HEK293 (cell line): ENCODE data around the gene RPS6KA2.

Experiments
- CTCF ChIA-PET: fragments of 350-600 bp; formaldehyde crosslinking; extraction: SDS; loops from one replicate; lab custom pipeline; 2021; ENCODE audit warnings: antibody characterized with exemption; lab: Yijun Ruan, JAX
- POLR2A ChIA-PET: fragments of 300-600 bp; formaldehyde crosslinking; extraction: SDS; loops from one replicate; lab custom pipeline; 2020; ENCODE audit warnings: antibody characterized with exemption, inconsistent platforms; lab: Yijun Ruan, JAX
- H3K27ac ChIP-seq: fragments of 200-500 bp; sonication (Bioruptor generic); 2 replicates; pipeline ENCODE4 v1.5.1; 2014; ENCODE audit warnings: low read depth, low read length, control low read depth, inconsistent platforms; ENCODE audit errors: extremely low read depth
- H3K36me3 ChIP-seq, 2 experiments: fragments of 200-500 bp in 1 of 2; sonication (Bioruptor generic) in 1 of 2; 1 replicate in 1 of 2; 2 replicates in 1 of 2; pipeline ENCODE4 v1.5.1; 2014 to 2017; ENCODE audit warnings: inconsistent platforms in 2 of 2, low read length in 2 of 2; ENCODE audit not compliant: control insufficient read depth in 2 of 2, insufficient read depth in 1 of 2
- H3K4me1 ChIP-seq: fragments of 200-500 bp; sonication (Bioruptor generic); 2 replicates; pipeline ENCODE4 v1.5.1; 2014; ENCODE audit warnings: mild to moderate bottlenecking, low read length, inconsistent platforms; ENCODE audit not compliant: control insufficient read depth, insufficient read depth
- H3K4me3 ChIP-seq: 2 replicates; pipeline ENCODE4 v1.5.1; 2011; ENCODE audit warnings: low read depth, mild to moderate bottlenecking, control low read depth, low read length, moderate library complexity
- H3K9me3 ChIP-seq: fragments of 200-500 bp; sonication (Bioruptor generic); 2 replicates; pipeline ENCODE4 v1.5.1; 2014; ENCODE audit warnings: low read depth, low read length, inconsistent platforms; ENCODE audit not compliant: control insufficient read depth, insufficient read depth
- ATF2 ChIP-seq: fragments of 450-650 bp; formaldehyde crosslinking; IDR thresholded peaks from 2 replicates; pipeline ENCODE4 v1.5.1; 2016; ENCODE audit warnings: missing biosample characterization, missing genetic modification characterization, low read depth
- GLIS1 ChIP-seq: fragments of 450-650 bp; formaldehyde crosslinking; IDR thresholded peaks from 2 replicates; pipeline ENCODE4 v1.5.1; 2016; ENCODE audit warnings: missing biosample characterization, missing genetic modification characterization
- IKZF3 ChIP-seq: fragments of 450-650 bp; IDR thresholded peaks from 2 replicates; pipeline ENCODE4 v1.5.0; 2018; ENCODE audit warnings: missing biosample characterization, mild to moderate bottlenecking, missing genetic modification characterization, moderate library complexity
- KLF10 ChIP-seq: fragments of 450-650 bp; IDR thresholded peaks from 2 replicates; pipeline ENCODE4 v1.5.1; 2018; ENCODE audit warnings: missing biosample characterization, mild to moderate bottlenecking, missing genetic modification characterization
- KLF9 ChIP-seq: fragments of 450-650 bp; formaldehyde crosslinking; IDR thresholded peaks from 2 replicates; pipeline ENCODE4 v1.5.1; 2016; ENCODE audit warnings: missing biosample characterization, missing genetic modification characterization, low read depth
- SALL2 ChIP-seq: fragments of 450-650 bp; formaldehyde crosslinking; IDR thresholded peaks from 2 replicates; pipeline ENCODE4 v1.5.0; 2017; ENCODE audit warnings: missing biosample characterization, mild to moderate bottlenecking, missing genetic modification characterization, borderline replicate concordance
- SP7 ChIP-seq: fragments of 450-650 bp; formaldehyde crosslinking; IDR thresholded peaks from 2 replicates; pipeline ENCODE4 v1.5.1; 2016; ENCODE audit warnings: missing biosample characterization, missing genetic modification characterization
- YY2 ChIP-seq: fragments of 450-650 bp; formaldehyde crosslinking; IDR thresholded peaks from 2 replicates; pipeline ENCODE4 v1.5.1; 2016; ENCODE audit warnings: missing biosample characterization, missing genetic modification characterization
- ZBTB20 ChIP-seq: fragments of 450-650 bp; formaldehyde crosslinking; IDR thresholded peaks from 2 replicates; pipeline ENCODE4 v1.5.1; 2016; ENCODE audit warnings: missing biosample characterization, missing genetic modification characterization
- ZEB2 ChIP-seq: fragments of 450-650 bp; formaldehyde crosslinking; IDR thresholded peaks from 2 replicates; pipeline ENCODE4 v1.5.1; 2016; ENCODE audit warnings: missing biosample characterization, missing genetic modification characterization
- ZFHX2 ChIP-seq: fragments of 450-650 bp; formaldehyde crosslinking; conservative IDR thresholded peaks from 2 replicates; pipeline ENCODE4 v1.5.1; 2016; ENCODE audit warnings: missing biosample characterization, missing genetic modification characterization
- ZIC2 ChIP-seq: fragments of 450-650 bp; formaldehyde crosslinking; IDR thresholded peaks from 2 replicates; pipeline ENCODE4 v1.5.1; 2016; ENCODE audit warnings: missing biosample characterization, missing genetic modification characterization
- ZNF157 ChIP-seq: fragments of 450-650 bp; formaldehyde crosslinking; IDR thresholded peaks from 2 replicates; pipeline ENCODE4 v1.5.1; 2016; ENCODE audit warnings: missing biosample characterization, missing genetic modification characterization
- ZNF2 ChIP-seq: fragments of 450-650 bp; formaldehyde crosslinking; IDR thresholded peaks from 2 replicates; pipeline ENCODE4 v1.5.1; 2016; ENCODE audit warnings: missing biosample characterization, missing genetic modification characterization
- ZNF221 ChIP-seq: fragments of 450-650 bp; formaldehyde crosslinking; IDR thresholded peaks from 2 replicates; pipeline ENCODE4 v1.5.1; 2017; ENCODE audit warnings: missing biosample characterization, missing genetic modification characterization, borderline replicate concordance
- ZNF223 ChIP-seq: fragments of 450-650 bp; formaldehyde crosslinking; IDR thresholded peaks from 2 replicates; pipeline ENCODE4 v1.5.1; 2016; ENCODE audit warnings: missing biosample characterization, missing genetic modification characterization
- ZNF341 ChIP-seq: fragments of 450-650 bp; formaldehyde crosslinking; IDR thresholded peaks from 2 replicates; pipeline ENCODE4; 2016; ENCODE audit warnings: low read depth, missing biosample characterization, missing genetic modification characterization
- ZNF394 ChIP-seq: fragments of 450-650 bp; formaldehyde crosslinking; IDR thresholded peaks from 2 replicates; pipeline ENCODE4 v1.5.1; 2016; ENCODE audit warnings: missing biosample characterization, missing genetic modification characterization, mild to moderate bottlenecking, moderate library complexity, borderline replicate concordance
- ZNF423 ChIP-seq: fragments of 450-650 bp; formaldehyde crosslinking; IDR thresholded peaks from 2 replicates; pipeline ENCODE4 v1.5.1; 2016; ENCODE audit warnings: missing biosample characterization, missing genetic modification characterization
- ZNF585B ChIP-seq: fragments of 450-650 bp; formaldehyde crosslinking; IDR thresholded peaks from 2 replicates; pipeline ENCODE4 v1.5.1; 2016; ENCODE audit warnings: missing biosample characterization, missing genetic modification characterization
- ZNF596 ChIP-seq: fragments of 450-650 bp; IDR thresholded peaks from 2 replicates; pipeline ENCODE4 v1.5.0; 2018; ENCODE audit warnings: missing biosample characterization, mild to moderate bottlenecking, missing genetic modification characterization, moderate library complexity
- ZNF610 ChIP-seq: fragments of 450-650 bp; formaldehyde crosslinking; IDR thresholded peaks from 2 replicates; pipeline ENCODE4 v1.5.1; 2016; ENCODE audit warnings: missing biosample characterization, missing genetic modification characterization, borderline replicate concordance
- TF ChIP-seq, protein P1 (sequence below): sonication (generic); formaldehyde crosslinking; IDR thresholded peaks from 2 replicates; pipeline ENCODE4 v1.8.1; 2022; ENCODE audit warnings: mild to moderate bottlenecking, moderate library complexity, missing genetic modification reagents
- TF ChIP-seq, protein P2 (sequence below): fragments of 450-650 bp; formaldehyde crosslinking; IDR thresholded peaks from 2 replicates; pipeline ENCODE4 v1.5.1; 2016; ENCODE audit warnings: missing biosample characterization, missing genetic modification characterization

Gene RPS6KA2

DNA sequence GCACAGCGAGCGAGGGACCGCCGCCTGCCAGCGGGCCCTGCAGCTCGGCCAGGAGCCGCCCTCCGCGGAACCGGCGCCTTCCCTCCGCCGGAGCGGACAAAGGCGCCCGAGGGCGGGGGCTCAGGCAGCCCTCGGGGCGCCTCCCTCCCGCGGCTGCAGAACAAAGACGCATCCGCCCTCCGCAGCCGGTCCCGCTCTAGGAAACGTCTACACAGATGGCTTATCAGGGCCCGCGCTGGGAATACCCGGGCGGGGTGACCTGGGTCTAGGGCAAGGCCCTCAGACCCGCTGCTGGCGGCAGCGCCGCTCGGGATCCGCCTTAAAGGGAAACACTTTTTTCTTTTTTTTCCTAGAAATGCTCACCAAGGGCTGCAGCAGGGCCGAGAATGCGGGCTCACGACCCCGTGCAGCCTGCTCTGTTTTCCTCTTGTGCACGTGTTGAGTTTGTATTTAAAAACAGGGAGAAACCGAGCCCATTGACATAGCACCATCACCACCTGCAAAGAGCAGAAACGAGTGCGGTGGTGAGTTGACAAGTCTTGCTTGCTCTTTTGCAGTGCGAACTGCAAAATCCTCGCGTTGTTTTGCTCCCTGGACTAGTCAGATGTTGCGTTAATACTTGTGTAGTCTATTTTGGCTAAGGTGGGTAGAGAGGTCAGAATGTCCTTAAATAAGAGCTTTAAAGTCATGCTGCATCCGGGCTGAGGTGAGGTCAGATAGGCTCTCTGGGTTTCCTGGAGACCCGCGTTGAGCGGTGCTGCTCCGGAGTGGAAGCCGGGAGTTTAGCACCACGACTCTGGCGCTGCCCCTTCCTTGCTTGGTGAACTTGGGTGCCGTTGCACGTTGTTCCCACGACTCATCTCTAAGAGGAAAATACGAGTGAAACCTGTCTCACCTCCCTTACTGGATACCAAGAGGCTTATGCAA lies 1.1 kb upstream of the RPS6KA2 start (continued):
- TF ChIP-seq IKZF3 (tag by site-specific recombination) = peak; percentile 65
- no peak; the same call in 1 of the 2 replicates for TF ChIP-seq SP7
- TF ChIP-seq ZBTB20 (tag by site-specific recombination) = peak; percentile 83
- peak; percentile 93 for TF ChIP-seq ZNF341 (tag by site-specific recombination)
- peak; percentile 46; the same call in 1 of the 2 replicates for TF ChIP-seq ZNF596 (tag by site-specific recombination)
- TF ChIP-seq ZNF394 = peak; percentile 38; the same call in 1 of the 2 replicates
- TF ChIP-seq ZNF223 (tag by site-specific recombination) = 0 out of 2 replicates have a peak, but pooled peaks have one; percentile 34
- TF ChIP-seq ZNF221 (tag by site-specific recombination) = no peak
- no peak for TF ChIP-seq ZNF157 (tag by site-specific recombination)
- no peak for TF ChIP-seq SALL2 (tag by site-specific recombination)
- TF ChIP-seq, protein P1, sequence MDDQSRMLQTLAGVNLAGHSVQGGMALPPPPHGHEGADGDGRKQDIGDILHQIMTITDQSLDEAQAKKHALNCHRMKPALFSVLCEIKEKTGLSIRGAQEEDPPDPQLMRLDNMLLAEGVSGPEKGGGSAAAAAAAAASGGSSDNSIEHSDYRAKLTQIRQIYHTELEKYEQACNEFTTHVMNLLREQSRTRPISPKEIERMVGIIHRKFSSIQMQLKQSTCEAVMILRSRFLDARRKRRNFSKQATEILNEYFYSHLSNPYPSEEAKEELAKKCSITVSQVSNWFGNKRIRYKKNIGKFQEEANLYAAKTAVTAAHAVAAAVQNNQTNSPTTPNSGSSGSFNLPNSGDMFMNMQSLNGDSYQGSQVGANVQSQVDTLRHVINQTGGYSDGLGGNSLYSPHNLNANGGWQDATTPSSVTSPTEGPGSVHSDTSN (CRISPR knock-in tag) = no peak; the same call in 1 of the 2 replicates
- TF ChIP-seq, protein P2, sequence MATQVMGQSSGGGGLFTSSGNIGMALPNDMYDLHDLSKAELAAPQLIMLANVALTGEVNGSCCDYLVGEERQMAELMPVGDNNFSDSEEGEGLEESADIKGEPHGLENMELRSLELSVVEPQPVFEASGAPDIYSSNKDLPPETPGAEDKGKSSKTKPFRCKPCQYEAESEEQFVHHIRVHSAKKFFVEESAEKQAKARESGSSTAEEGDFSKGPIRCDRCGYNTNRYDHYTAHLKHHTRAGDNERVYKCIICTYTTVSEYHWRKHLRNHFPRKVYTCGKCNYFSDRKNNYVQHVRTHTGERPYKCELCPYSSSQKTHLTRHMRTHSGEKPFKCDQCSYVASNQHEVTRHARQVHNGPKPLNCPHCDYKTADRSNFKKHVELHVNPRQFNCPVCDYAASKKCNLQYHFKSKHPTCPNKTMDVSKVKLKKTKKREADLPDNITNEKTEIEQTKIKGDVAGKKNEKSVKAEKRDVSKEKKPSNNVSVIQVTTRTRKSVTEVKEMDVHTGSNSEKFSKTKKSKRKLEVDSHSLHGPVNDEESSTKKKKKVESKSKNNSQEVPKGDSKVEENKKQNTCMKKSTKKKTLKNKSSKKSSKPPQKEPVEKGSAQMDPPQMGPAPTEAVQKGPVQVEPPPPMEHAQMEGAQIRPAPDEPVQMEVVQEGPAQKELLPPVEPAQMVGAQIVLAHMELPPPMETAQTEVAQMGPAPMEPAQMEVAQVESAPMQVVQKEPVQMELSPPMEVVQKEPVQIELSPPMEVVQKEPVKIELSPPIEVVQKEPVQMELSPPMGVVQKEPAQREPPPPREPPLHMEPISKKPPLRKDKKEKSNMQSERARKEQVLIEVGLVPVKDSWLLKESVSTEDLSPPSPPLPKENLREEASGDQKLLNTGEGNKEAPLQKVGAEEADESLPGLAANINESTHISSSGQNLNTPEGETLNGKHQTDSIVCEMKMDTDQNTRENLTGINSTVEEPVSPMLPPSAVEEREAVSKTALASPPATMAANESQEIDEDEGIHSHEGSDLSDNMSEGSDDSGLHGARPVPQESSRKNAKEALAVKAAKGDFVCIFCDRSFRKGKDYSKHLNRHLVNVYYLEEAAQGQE = peak; percentile 10; the same call in 1 of the 2 replicates
- no peak for TF ChIP-seq ZEB2 (tag by site-specific recombination)
- no peak for TF ChIP-seq YY2 (tag by site-specific recombination)
- peak; percentile 60; the same call in 1 of the 2 replicates for TF ChIP-seq ZNF423
- peak; percentile 96 for TF ChIP-seq ZIC2 (tag by site-specific recombination)
- TF ChIP-seq ZNF610 = 0 out of 2 replicates have a peak, but pooled peaks have one; percentile 33
- TF ChIP-seq, all 188 proteins: peak for 27

GRCh38 chr6:166626177-166627032 lies 646 bp downstream of the RPS6KA2 start:
- H3K9me3 ChIP-seq = no peaks in the 10 kb centered on the region
- POLR2A ChIA-PET = interaction anchor here (0.7 to 2.8 kb wide), 9 partner anchors 14 to 137 kb away, joined by 3 to 14 read pairs (median 4); no protein-coding TSS in a partner anchor
- H3K4me1 ChIP-seq = peaks cover 2% of the 10 kb centered on the region
- CTCF ChIA-PET = interaction anchor here (0.6 to 1.1 kb wide), 4 partner anchors 112 to 245 kb away, joined by 3 to 4 read pairs (median 3); no protein-coding TSS in a partner anchor
- H3K27ac ChIP-seq = peak overlapping the region; percentile 3; the same call in 1 of the 2 replicates
- H3K36me3 ChIP-seq = no peaks in the 10 kb centered on the region
- H3K4me3 ChIP-seq = peak overlapping the region; percentile 45
- TF ChIP-seq ATF2 (no peak), GLIS1 (tag by site-specific recombination) (peak; percentile 83), ZFHX2 (peak; percentile 81), ZNF2 (peak; percentile 16; the same call in 1 of the 2 replicates), ZNF585B (tag by site-specific recombination) (peak; percentile 63), ZBTB20 (tag by site-specific recombination) (peak; percentile 59), KLF9 (tag by site-specific recombination) (peak; percentile 34; the same call in 1 of the 2 replicates), KLF10 (tag by site-specific recombination) (no peak), ZIC2 (tag by site-specific recombination) (peak; percentile 77)
